H4 (cell line): ENCODE data around the gene RAD51. TPM values are rescaled to one million over a fixed set of nuclear protein-coding genes. Genes with fewer than 3 reads are reported as not detected.

Experiments used
- total RNA-seq: library from RNA; depleted of rRNA; stranded (reverse); fragments of >200 nt; shearing (Covaris generic); gene quantifications from 2 replicates; pipeline ENCODE4 v1.2.3, GENCODE V29; 2014; rRNA removed

RAD51 gene
- total RNA-seq, 1 experiment from 2014 or later, result 8.5 TPM

Other genes starting within 250 kb of the RAD51 start
- 31.6 and 34.6 TPM in 2 replicates for gene CHST14, start 224.2 kb upstream of the RAD51 start, total RNA-seq
- gene CCDC32, start 130.1 kb upstream of the RAD51 start, total RNA-seq, result 22.9 and 33.5 TPM in 2 replicates
- 13.6 and 18.2 TPM in 2 replicates for gene RPUSD2, start 125.9 kb upstream of the RAD51 start, total RNA-seq
- gene KNL1, start 100.9 kb upstream of the RAD51 start, total RNA-seq, result 18.3 and 18.8 TPM in 2 replicates
- 10.1 and 10.4 TPM in 2 replicates for gene RMDN3, start 60.1 kb downstream of the RAD51 start, total RNA-seq
- 43.2 and 49.0 TPM in 2 replicates for gene GCHFR, start 68.9 kb downstream of the RAD51 start, total RNA-seq
- gene C15orf62, start 74.8 kb downstream of the RAD51 start, total RNA-seq, result 0.45 TPM in 1 of 2 replicates, not detected in the other
- 29.4 and 32.2 TPM in 2 replicates for gene ZFYVE19, start 111.9 kb downstream of the RAD51 start, total RNA-seq
- gene DNAJC17, start 112.3 kb downstream of the RAD51 start, total RNA-seq, result 50.4 and 60.5 TPM in 2 replicates
- gene PPP1R14D, start 133.5 kb downstream of the RAD51 start, total RNA-seq, result not detected in 2 replicates
- 0.02 TPM in 1 of 2 replicates, not detected in the other for gene SPINT1, start 148.9 kb downstream of the RAD51 start, total RNA-seq
- 0.41 TPM in 1 of 2 replicates, not detected in the other for gene RHOV, start 179.1 kb downstream of the RAD51 start, total RNA-seq
- 13.3 and 18.5 TPM in 2 replicates for gene VPS18, start 199.3 kb downstream of the RAD51 start, total RNA-seq
- 0.10 TPM in 1 of 2 replicates, not detected in the other for gene DLL4, start 234.2 kb downstream of the RAD51 start, total RNA-seq